Liver (tissue), 9 donors: Measurements from ENCODE around the gene NUP214. TPM values are rescaled to one million over a fixed set of nuclear protein-coding genes. Genes with fewer than 3 reads are reported as not detected.

Experiments
- DNase-seq: peaks from one replicate; pipeline ENCODE4 v3.0.0-alpha.2; 2017; ENCODE audit warnings: low spot score
- H3K27ac ChIP-seq, 2 donors: one replicate each; pipeline ENCODE4 v1.7.0; 2013; ENCODE audit warnings: inconsistent platforms in 2 of 2, low read length in 2 of 2, control low read depth in 1 of 2, low read depth in 1 of 2, mild to moderate bottlenecking in 1 of 2
- H3K27me3 ChIP-seq, 4 donors: one replicate each; pipeline versions ENCODE4 v1.6.1 to v1.7.0; 2013; ENCODE audit warnings: low read length in 3 of 4, inconsistent platforms in 1 of 4, mild to moderate bottlenecking in 1 of 4, moderate library complexity in 1 of 4; ENCODE audit not compliant: control insufficient read depth in 4 of 4, insufficient read depth in 4 of 4
- H3K36me3 ChIP-seq, 4 donors: one replicate each; pipeline versions ENCODE4 v1.6.1 to v1.7.0; 2013; ENCODE audit warnings: low read length in 3 of 4, mild to moderate bottlenecking in 3 of 4, low read depth in 1 of 4, moderate library complexity in 1 of 4; ENCODE audit not compliant: control insufficient read depth in 4 of 4, insufficient read depth in 3 of 4
- H3K4me1 ChIP-seq, 4 donors: one replicate each; pipeline versions ENCODE4 v1.6.1 to v1.7.0; 2013; ENCODE audit warnings: low read length in 3 of 4, mild to moderate bottlenecking in 3 of 4, moderate library complexity in 1 of 4; ENCODE audit not compliant: control insufficient read depth in 4 of 4, insufficient read depth in 4 of 4
- H3K4me3 ChIP-seq, 3 donors: one replicate each; pipeline versions ENCODE4 v1.6.1 to v1.7.0; 2013; ENCODE audit warnings: low read length in 3 of 3, control low read depth in 1 of 3, low read depth in 1 of 3, mild to moderate bottlenecking in 1 of 3
- H3K9ac ChIP-seq, 2 donors: one replicate each; pipeline ENCODE4 v1.7.0; 2013; ENCODE audit warnings: low read length in 2 of 2, mild to moderate bottlenecking in 2 of 2, moderate library complexity in 2 of 2, control low read depth in 1 of 2, low read depth in 1 of 2
- H3K9me3 ChIP-seq, 4 donors: one replicate each; pipeline versions ENCODE4 v1.6.1 to v1.7.0; 2013; ENCODE audit warnings: low read length in 3 of 4; ENCODE audit not compliant: control insufficient read depth in 4 of 4
- EGR1 ChIP-seq, 2 donors: IDR thresholded peaks; 2 replicates each; pipeline ENCODE4 v1.6.1; 2016 to 2018; ENCODE audit warnings: antibody characterized with exemption in 2 of 2, low read depth in 2 of 2
- FOXA1 ChIP-seq: IDR thresholded peaks from 2 replicates; pipeline ENCODE4 v1.6.1; 2016; ENCODE audit warnings: antibody characterized with exemption
- FOXA2 ChIP-seq: IDR thresholded peaks from 2 replicates; pipeline ENCODE4 v1.6.1; 2016; ENCODE audit warnings: antibody characterized with exemption
- GABPA ChIP-seq, 2 donors: IDR thresholded peaks in 1 of 2; conservative IDR thresholded peaks in 1 of 2; 2 replicates each; pipeline ENCODE4 v1.6.1; 2016; ENCODE audit warnings: antibody characterized with exemption in 2 of 2, mild to moderate bottlenecking in 1 of 2, moderate library complexity in 1 of 2
- HNF4A ChIP-seq, 2 donors: conservative IDR thresholded peaks; 2 replicates each; pipeline ENCODE4 v1.6.1; 2016; ENCODE audit warnings: antibody characterized with exemption in 2 of 2, mild to moderate bottlenecking in 2 of 2
- HNF4G ChIP-seq: IDR thresholded peaks from 2 replicates; pipeline ENCODE4 v1.6.1; 2016; ENCODE audit warnings: antibody characterized with exemption
- JUND ChIP-seq, 2 donors: IDR thresholded peaks; 2 replicates each; pipeline ENCODE4 v1.6.1; 2016; ENCODE audit warnings: antibody characterized with exemption in 2 of 2
- NR2F2 ChIP-seq: IDR thresholded peaks from 2 replicates; pipeline ENCODE4 v1.6.1; 2016; ENCODE audit warnings: antibody characterized with exemption
- RAD21 ChIP-seq, 2 donors: IDR thresholded peaks; 2 replicates each; pipeline ENCODE4 v1.6.1; 2016; ENCODE audit warnings: antibody characterized with exemption in 2 of 2, mild to moderate bottlenecking in 2 of 2
- REST ChIP-seq: IDR thresholded peaks from 2 replicates; pipeline ENCODE4 v1.6.1; 2016; ENCODE audit warnings: antibody characterized with exemption, mild to moderate bottlenecking
- RXRA ChIP-seq, 2 donors: IDR thresholded peaks; 2 replicates each; pipeline ENCODE4 v1.6.1; 2017 to 2018; ENCODE audit warnings: antibody characterized with exemption in 2 of 2, mild to moderate bottlenecking in 1 of 2
- TAF1 ChIP-seq: conservative IDR thresholded peaks from 2 replicates; pipeline ENCODE4 v1.6.1; 2016; ENCODE audit warnings: antibody characterized with exemption, mild to moderate bottlenecking
- YY1 ChIP-seq: IDR thresholded peaks from 2 replicates; pipeline ENCODE4 v1.6.1; 2016; ENCODE audit warnings: antibody characterized with exemption, mild to moderate bottlenecking
- WGBS: extraction: QIAGEN DNeasy Blood & Tissue Kit; methylation state at CpG from one replicate; pipeline ENCODE4 v1.1.7; 2013; 5-methylcytosine and 5-hydroxymethylcytosine counted together
- polyA plus RNA-seq, 2 donors: library from polyadenylated mRNA; stranded (reverse) in 1 of 2; unstranded in 1 of 2; fragments of 200-250 nt in 1 of 2; fragments of >200 nt in 1 of 2; fragmentation: Nextera tagmentation in 1 of 2; extraction: Ambion mirVana in 1 of 2; gene quantifications; one replicate each; pipeline versions ENCODE4 v1.2.1 to v1.2.3, GENCODE V29; 2013 to 2015
- total RNA-seq, 2 donors: library from RNA; depleted of rRNA; stranded (reverse); fragments of >200 nt; gene quantifications; one replicate each; pipeline ENCODE4 v1.2.3, GENCODE V29; 2014
- TF ChIP-seq, protein P1 (sequence below): IDR thresholded peaks from 2 replicates; pipeline ENCODE4 v1.6.1; 2016; ENCODE audit warnings: antibody characterized with exemption
- TF ChIP-seq, protein P2 (sequence below): fragments of 150-350 bp; IDR thresholded peaks from 2 replicates; pipeline ENCODE4 v1.5.1; 2017; ENCODE audit warnings: improper control_type of control experiment, low read depth, low read length; ENCODE audit not compliant: missing input control
- TF ChIP-seq, protein P3 (sequence below): IDR thresholded peaks from 2 replicates; pipeline ENCODE4 v1.6.1; 2016; ENCODE audit warnings: antibody characterized with exemption
- donor health status: healthy.
- donor health status: healthy.
- donor health status: healthy.
- donor health status: healthy.
- donor health status: healthy.

The NUP214 gene
- total and polyA plus RNA-seq, 4 donors: 8.8 to 19.5 (median 16.5) TPM

- Histone ChIP-seq H3K36me3 (no peaks in the 10 kb centered on the region), H3K27me3 (peaks cover 0 to 6% (median 1%) of the 10 kb centered on the region in 4 donors), H3K4me3 (no peak overlapping the region), H3K9ac (no peak overlapping the region), H3K9me3 (no peaks in the 10 kb centered on the region), H3K27ac (no peak overlapping the region), H3K4me1 (peaks cover 2 to 9% (median 4%) of the 10 kb centered on the region in 4 donors)
- 68% methylated on average over 19 of the region's 19 CpGs for WGBS
- no peak for TF ChIP-seq FOXA1
- TF ChIP-seq HNF4G: no peak
- no peak for TF ChIP-seq RXRA (IDR thresholded peaks at IDR 0.05)
- no peak for TF ChIP-seq NR2F2
- no peak for TF ChIP-seq RAD21 (IDR thresholded peaks at IDR 0.05)
- no peak for TF ChIP-seq FOXA2
- TF ChIP-seq TAF1: no peak
- TF ChIP-seq REST: no peak
- no peak for TF ChIP-seq HNF4A (conservative IDR thresholded peaks at IDR 0.05)
- no peak for TF ChIP-seq GABPA (IDR thresholded peaks at IDR 0.05 in 1 of 2, conservative IDR thresholded peaks at IDR 0.05 in 1 of 2)
- TF ChIP-seq YY1: no peak
- TF ChIP-seq, protein P1, sequence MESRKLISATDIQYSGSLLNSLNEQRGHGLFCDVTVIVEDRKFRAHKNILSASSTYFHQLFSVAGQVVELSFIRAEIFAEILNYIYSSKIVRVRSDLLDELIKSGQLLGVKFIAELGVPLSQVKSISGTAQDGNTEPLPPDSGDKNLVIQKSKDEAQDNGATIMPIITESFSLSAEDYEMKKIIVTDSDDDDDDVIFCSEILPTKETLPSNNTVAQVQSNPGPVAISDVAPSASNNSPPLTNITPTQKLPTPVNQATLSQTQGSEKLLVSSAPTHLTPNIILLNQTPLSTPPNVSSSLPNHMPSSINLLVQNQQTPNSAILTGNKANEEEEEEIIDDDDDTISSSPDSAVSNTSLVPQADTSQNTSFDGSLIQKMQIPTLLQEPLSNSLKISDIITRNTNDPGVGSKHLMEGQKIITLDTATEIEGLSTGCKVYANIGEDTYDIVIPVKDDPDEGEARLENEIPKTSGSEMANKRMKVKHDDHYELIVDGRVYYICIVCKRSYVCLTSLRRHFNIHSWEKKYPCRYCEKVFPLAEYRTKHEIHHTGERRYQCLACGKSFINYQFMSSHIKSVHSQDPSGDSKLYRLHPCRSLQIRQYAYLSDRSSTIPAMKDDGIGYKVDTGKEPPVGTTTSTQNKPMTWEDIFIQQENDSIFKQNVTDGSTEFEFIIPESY: no peak
- TF ChIP-seq, protein P2, sequence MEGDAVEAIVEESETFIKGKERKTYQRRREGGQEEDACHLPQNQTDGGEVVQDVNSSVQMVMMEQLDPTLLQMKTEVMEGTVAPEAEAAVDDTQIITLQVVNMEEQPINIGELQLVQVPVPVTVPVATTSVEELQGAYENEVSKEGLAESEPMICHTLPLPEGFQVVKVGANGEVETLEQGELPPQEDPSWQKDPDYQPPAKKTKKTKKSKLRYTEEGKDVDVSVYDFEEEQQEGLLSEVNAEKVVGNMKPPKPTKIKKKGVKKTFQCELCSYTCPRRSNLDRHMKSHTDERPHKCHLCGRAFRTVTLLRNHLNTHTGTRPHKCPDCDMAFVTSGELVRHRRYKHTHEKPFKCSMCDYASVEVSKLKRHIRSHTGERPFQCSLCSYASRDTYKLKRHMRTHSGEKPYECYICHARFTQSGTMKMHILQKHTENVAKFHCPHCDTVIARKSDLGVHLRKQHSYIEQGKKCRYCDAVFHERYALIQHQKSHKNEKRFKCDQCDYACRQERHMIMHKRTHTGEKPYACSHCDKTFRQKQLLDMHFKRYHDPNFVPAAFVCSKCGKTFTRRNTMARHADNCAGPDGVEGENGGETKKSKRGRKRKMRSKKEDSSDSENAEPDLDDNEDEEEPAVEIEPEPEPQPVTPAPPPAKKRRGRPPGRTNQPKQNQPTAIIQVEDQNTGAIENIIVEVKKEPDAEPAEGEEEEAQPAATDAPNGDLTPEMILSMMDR: no peak
- TF ChIP-seq EGR1 (IDR thresholded peaks at IDR 0.05; ENCODE audit: low read depth in 2 of 2): no peak
- TF ChIP-seq, protein P3, sequence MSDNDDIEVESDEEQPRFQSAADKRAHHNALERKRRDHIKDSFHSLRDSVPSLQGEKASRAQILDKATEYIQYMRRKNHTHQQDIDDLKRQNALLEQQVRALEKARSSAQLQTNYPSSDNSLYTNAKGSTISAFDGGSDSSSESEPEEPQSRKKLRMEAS: no peak
- no peak for TF ChIP-seq JUND (IDR thresholded peaks at IDR 0.05)
- no peak for DNase-seq
Measured at GRCh38 chr9:131279863-131280570, 154.6 kb downstream of the NUP214 start.
